ENCODE measurements around the gene SPZ1.
"Not testable (repeated sequence)": the region's sequence is repeated elsewhere in the genome, so short reads cannot be mapped to it uniquely, and the experiment has no call there.

DNA sequence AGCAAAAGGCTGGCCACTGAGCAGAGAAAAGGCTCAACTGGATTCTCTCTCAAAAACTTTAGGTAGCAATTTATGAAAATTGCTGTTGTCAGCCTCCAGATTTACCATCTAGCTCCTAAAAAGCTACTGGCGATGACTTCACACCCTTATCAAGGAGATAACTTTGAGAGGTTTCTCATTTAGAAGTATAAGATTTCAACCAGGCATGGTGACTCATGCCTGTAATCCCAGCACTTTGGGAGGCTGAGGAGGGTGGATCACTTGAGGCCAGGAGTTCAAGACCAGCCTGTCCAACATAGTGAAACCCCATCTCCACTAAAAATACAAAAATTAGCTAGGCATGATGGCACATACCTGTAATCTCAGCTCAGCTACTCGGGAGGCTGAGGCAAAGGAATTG, 49.3 kb upstream of the SPZ1 start:
- TF ChIP-seq POLR2A (IDR thresholded peaks at IDR 0.05): not testable (repeated sequence)
- TF ChIP-seq, protein P1, sequence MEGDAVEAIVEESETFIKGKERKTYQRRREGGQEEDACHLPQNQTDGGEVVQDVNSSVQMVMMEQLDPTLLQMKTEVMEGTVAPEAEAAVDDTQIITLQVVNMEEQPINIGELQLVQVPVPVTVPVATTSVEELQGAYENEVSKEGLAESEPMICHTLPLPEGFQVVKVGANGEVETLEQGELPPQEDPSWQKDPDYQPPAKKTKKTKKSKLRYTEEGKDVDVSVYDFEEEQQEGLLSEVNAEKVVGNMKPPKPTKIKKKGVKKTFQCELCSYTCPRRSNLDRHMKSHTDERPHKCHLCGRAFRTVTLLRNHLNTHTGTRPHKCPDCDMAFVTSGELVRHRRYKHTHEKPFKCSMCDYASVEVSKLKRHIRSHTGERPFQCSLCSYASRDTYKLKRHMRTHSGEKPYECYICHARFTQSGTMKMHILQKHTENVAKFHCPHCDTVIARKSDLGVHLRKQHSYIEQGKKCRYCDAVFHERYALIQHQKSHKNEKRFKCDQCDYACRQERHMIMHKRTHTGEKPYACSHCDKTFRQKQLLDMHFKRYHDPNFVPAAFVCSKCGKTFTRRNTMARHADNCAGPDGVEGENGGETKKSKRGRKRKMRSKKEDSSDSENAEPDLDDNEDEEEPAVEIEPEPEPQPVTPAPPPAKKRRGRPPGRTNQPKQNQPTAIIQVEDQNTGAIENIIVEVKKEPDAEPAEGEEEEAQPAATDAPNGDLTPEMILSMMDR (IDR thresholded peaks at IDR 0.05): not testable (repeated sequence)
